GM21619 (cell line): ENCODE results near the gene RAD23A.
"Not testable (repeated sequence)": the region's sequence is repeated elsewhere in the genome, so short reads cannot be mapped to it uniquely, and the experiment has no call there.

Experiments
- ATAC-seq: cut with Tn5 transposase; IDR thresholded peaks from one replicate; pipeline ENCODE4 v1.9.1; 2021; ENCODE audit not compliant: unreplicated experiment

The RAD23A gene

DNA sequence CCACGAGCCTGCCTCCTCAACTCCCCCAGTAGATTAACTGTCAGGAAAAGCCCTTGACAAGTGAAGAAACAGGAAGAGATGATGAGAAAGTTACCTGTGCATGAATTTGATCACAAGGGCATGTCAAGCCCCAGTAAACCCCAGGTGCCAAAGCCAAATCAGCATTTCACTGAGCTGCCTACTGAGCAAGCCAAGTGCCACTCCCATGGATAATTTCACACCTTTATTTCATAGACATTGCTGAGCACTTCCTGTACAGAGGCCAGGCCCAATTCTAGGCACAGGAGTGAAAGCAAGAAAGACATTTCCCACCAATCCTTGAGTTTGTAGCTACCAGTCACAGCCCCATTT is 8.9 kb downstream of the RAD23A start:
- no peak for ATAC-seq

DNA sequence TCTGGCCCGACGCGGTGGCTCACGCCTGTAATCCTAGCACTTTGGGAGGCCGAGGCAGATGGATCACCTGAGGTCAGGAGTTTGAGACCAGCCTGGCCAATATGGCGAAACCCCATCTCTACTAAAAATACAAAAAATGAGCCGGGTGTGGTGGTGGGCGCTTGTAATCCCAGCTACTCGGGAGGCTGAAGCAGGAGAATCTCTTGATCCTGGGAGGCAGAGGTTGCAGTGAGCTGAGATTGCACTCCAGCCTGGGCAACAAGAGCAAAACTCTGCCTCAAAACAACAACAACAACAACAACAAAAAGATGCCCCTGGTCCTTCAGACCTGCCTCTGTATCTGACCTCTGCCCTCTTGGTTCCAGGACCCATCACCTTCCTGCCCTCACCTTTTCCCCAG is 9.9 kb downstream of the RAD23A start:
- ATAC-seq, result not testable (repeated sequence)

- no peak for ATAC-seq
Measured at GRCh38 chr19:12955996-12956395, 10.3 kb downstream of the RAD23A start.

- peak; percentile 73 for ATAC-seq
Measured at GRCh38 chr19:12956446-12957388, 11.1 kb downstream of the RAD23A start, which contains the start of gene GADD45GIP1. Gene GADD45GIP1, minus strand, starts transcription at chr19:12957223. Its CDS starts 11 bp downstream, at chr19:12957212.

DNA sequence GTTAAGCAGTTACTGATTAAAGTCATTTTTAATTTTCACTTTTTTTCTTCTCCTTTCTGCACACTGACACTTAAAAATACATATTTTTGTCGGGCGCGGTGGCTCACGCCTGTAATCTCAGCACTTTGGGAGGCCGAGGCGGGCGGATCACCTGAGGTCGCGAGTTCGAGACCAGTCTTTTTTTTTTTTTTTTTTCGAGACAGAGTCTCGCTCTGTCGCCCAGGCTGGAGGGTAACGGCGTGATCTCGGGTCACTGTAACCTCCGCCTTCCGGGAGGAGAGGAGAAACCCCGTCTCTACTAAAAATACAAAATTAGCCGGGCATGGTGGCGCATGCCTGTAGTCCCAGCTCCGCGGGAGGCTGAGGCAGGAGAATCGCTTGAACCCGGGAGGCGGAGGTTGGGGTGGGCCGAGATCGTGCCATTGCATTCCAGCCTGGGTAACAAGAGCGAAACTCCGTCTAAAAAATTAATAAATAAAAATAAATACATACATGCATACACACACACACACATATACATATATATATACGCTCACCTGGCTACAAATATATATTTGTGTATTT is 11.8 kb downstream of the RAD23A start:
- ATAC-seq, result not testable (repeated sequence)

DNA sequence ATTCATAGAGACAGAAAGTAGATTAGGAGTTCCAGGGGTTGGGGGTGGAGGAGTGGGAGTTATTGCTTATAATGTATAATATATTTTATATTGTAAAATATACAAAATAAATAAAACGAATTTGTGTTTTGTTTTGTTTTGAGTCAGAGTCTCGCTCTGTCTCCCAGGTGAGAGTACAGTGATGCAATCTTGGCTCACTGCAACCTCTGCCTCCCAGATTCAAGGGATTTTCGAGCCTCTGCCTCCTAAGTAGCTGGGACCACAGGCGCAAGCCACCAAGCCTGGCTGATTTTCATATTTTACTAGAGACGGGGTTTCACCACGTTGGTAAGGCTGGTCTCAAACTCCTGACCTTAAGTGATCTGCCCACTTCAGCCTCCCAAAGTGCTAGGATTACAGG is 13.8 kb downstream of the RAD23A start:
- no peak for ATAC-seq

DNA sequence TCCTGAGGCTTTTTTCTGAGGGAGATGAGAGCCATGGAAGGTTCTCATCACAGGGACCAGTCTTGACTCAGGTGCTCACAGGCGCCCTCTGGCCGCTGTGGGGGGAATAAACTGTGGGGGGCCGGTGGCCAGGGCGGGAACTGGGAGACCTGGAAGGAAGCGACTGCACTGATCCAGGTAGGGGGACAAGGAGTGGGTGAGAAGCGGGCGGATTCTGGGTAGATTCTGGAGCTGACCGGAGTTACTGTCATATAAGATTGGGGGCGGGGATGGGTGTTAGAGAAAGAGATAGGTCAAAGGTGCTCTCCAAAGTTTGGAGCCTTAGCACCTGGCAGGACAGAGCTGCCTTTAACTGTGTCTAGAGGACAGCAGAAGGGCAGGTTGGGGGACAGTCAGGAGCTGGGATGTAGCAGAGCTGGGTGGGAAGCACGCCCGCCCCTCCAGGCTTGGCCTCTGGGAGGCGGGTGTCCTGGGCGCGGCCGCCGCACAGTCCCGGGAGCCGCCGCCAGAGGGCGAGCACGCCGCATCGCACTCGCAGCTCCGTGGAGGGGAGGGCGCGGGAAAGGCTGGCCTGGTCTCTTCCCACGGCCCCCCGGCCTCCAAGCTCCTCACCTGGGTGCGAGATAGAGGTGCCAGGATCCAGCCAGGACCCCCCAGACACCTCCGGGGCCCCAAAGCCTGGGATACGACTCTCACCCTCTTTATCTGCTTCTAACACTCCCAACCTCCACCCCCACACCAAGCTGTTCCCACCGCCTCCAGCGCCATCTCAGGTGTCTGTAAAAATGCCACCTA is 19.6 kb downstream of the RAD23A start:
- ATAC-seq, result no peak

DNA sequence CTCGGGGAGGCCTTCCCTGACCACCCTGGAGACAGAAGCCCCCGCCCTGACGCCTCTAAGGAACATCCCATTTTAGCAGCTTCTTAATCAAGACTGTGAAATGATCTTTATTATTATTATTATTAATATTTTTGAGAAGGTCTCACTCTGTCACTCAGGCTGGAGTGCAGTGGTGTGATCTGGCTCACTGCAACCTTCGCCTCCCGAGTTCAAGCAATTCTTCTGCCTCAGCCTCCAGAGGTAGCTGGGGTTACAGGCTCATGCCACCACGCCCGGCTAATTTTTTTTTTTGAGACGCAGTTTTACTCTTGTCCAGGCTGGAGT is 20.1 kb downstream of the RAD23A start:
- ATAC-seq, result no peak

- ATAC-seq, result no peak
Measured at GRCh38 chr19:12967907-12968306, 22.2 kb downstream of the RAD23A start.

GRCh38 chr19:12969292-12969988 is 23.8 kb downstream of the RAD23A start, which contains the start of gene DAND5:
Gene DAND5, plus strand, starts transcription at chr19:12969576. Its CDS starts 85 bp downstream, at chr19:12969661.
- no peak for ATAC-seq

- ATAC-seq, result no peak
Measured at GRCh38 chr19:12970070-12970820, 24.6 kb downstream of the RAD23A start.

DNA sequence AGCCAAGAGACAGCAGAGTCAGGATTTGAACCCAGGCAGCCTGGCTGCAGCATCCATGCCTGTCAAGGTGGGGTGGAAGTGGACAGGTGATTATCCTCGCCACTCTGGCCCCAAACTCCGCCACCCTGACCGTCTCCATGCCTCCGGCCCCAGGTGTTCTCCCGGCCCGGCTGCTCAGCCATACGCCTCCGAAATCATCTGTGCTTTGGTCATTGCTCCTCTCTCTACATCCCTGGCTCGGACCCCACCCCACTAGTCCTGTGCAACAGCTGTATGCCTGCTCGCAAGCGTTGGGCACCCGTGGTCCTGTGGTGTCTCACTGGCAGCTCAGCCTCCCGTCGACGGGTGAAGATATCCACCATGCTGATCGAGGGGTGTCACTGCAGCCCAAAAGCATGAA is 27.6 kb downstream of the RAD23A start:
- ATAC-seq, result no peak

- no peak for ATAC-seq
Measured at GRCh38 chr19:12974301-12975220, 28.9 kb downstream of the RAD23A start.

DNA sequence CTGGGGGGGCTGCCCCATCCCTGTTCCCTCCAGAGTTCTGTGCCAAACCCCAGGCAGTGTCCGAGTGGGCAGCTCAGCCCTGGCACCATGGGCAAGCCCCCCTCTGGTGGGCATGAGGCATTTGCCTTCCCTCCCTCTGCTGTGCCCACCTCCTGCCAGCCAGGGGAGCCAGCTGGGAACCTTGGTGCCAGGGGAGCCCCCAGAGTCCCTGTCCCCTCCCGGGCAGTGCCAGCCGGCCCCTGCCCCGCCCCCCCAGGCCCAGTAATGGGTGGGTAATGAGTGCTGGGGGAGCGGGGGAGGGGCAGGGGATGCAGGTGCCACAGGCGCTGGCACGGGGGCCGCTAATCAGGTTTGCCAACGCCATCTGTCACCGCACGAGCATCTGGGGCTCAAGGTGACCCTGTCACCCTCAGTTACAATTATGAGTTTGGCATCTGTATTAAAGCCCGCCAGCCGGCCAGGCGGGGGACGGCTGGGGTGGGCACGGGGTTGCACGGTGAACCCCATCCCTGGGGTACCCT is 29.6 kb downstream of the RAD23A start:
- ATAC-seq, result no peak

- not testable (repeated sequence) for ATAC-seq
Measured at GRCh38 chr19:12976109-12976508, 30.4 kb downstream of the RAD23A start.

DNA sequence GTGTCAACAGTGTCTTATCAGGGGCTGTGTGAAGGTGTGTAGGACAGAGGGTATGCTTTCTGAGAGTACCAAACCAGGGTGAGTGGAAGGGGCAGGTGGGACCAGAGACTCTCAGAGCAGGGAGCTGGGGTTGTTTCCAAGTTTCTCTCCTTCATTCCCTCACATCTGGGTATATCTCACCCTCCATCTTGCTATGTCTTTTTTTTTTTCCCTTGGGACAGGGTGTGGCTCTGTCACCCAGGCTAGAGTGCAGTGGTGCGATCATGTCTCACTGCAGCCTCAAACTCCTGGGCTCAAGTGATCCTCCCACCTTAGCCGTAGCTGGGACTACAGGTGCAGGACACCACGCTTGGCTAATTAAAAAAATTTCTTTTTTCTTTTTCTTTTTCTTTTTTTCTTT is 34.3 kb downstream of the RAD23A start:
- ATAC-seq, result no peak

- ATAC-seq, result no peak
Measured at GRCh38 chr19:12982648-12983047, 37.0 kb downstream of the RAD23A start.

DNA sequence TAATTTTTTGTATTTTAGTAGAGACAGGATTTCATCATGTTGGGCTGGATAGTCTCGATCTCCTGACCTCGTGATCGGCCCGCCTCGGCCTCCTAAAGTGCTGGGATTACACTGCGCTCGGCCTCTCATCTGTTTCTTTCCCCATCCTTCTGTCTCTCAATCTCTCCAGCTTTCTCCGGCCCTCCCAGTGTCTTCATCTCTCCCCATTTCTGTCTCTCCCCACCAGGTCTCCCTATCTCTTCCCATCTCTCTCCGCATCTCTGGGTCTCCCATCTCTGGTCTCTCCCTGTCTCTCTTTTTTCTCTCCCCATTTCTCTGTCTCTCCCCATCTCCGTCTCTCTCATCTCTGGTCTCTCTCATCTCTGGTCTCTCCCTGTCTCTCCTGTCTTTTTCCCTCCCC is 37.4 kb downstream of the RAD23A start:
- no peak for ATAC-seq

GRCh38 chr19:12983542-12984142 is 38.0 kb downstream of the RAD23A start:
- no peak for ATAC-seq
